Testis (tissue), 2 donors: ENCODE results near the gene GCC2.
"Not testable (repeated sequence)": the region's sequence is repeated elsewhere in the genome, so short reads cannot be mapped to it uniquely, and the experiment has no call there.

Experiments
- POLR2A ChIP-seq: fragments of 450-650 bp; IDR thresholded peaks from one replicate; pipeline ENCODE4 v1.6.1; 2017; ENCODE audit warnings: antibody characterized with exemption, mild to moderate bottlenecking, moderate library complexity
- TF ChIP-seq, protein P1 (sequence below), 3 experiments: fragments of 450-650 bp in 2 of 3; fragments of 200-600 bp in 1 of 3; sonication (generic) in 1 of 3; IDR thresholded peaks; one replicate each; pipeline ENCODE4 v1.5.1; 2016 to 2019; ENCODE audit warnings: antibody characterized with exemption in 3 of 3, mild to moderate bottlenecking in 2 of 3, moderate library complexity in 1 of 3

DNA sequence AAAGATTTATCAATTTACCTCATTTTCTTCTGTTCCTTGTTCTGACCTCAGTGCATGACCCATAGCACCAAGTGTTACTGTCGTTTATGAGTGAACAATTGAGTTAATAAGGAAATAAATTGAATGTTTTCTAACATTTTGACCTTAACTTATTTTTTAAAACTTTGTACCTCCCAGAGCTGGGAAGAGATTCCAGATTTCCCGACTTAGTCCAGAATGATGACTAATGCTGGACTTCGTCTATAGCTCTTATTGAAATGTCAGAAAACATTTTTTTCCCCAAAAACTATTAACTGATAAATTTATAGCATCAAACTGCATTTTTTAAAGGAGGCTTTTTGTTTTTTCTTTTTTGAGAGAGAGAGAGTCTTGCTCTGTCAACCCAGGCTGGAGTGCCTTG, 63.4 kb downstream of the GCC2 start:
- TF ChIP-seq POLR2A: not testable (repeated sequence)
- TF ChIP-seq, protein P1, sequence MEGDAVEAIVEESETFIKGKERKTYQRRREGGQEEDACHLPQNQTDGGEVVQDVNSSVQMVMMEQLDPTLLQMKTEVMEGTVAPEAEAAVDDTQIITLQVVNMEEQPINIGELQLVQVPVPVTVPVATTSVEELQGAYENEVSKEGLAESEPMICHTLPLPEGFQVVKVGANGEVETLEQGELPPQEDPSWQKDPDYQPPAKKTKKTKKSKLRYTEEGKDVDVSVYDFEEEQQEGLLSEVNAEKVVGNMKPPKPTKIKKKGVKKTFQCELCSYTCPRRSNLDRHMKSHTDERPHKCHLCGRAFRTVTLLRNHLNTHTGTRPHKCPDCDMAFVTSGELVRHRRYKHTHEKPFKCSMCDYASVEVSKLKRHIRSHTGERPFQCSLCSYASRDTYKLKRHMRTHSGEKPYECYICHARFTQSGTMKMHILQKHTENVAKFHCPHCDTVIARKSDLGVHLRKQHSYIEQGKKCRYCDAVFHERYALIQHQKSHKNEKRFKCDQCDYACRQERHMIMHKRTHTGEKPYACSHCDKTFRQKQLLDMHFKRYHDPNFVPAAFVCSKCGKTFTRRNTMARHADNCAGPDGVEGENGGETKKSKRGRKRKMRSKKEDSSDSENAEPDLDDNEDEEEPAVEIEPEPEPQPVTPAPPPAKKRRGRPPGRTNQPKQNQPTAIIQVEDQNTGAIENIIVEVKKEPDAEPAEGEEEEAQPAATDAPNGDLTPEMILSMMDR (IDR thresholded peaks at IDR 0.05): not testable (repeated sequence)
